Smooth muscle cell of the brain vasculature (primary cell): Measurements from ENCODE around the gene ORC2.
"Not testable (repeated sequence)": the region's sequence is repeated elsewhere in the genome, so short reads cannot be mapped to it uniquely, and the experiment has no call there.

ENCODE experiments used
- DNase-seq: peaks from one replicate; pipeline ENCODE4 v3.0.0-alpha.2; 2012; ENCODE audit warnings: low read depth, low spot score

ORC2 gene

DNA sequence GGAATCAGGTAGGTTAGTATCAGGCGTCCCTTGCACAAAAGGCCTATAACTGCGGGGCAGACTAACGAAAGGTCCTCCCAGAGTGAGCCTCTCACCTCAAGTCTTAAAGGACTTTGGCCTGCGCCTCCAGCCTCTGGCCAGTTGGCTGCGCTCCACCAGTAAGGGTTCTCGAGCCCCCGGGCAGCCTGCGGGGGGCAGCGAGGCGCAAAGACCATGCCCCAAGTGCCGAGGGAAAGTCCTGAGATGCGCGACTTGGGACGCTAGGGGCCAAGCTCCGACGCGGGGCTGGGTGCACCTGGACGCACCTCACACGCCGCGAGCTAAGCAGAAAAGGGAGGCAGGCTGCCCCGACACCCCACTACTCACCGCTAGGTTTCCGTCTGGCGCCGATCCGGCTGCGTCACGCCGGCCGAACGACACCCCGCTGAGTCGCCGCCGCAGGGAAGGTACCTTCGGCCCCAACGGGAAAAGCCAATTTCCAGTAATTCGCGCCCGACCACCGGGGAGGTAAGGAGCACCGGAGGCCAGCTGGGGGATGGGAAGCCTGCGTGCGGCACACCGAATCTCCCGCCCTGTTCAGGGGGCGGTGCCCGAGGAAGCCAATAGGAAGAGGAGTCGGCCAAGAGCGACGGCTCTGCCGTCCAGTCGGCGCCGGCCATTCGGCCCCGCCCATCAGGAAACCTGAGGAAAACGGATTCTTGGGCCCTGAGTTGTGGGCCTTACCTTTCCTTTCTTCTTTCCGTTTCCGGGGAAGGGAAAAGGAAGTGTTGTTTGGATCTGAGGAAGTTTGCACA lies at the start of gene ORC2:
Gene ORC2, minus strand, starts transcription at position 537 of the 794 bp plus-strand sequence. CDS start 5,537 bp downstream, outside the sequence.
- peak; percentile 90 for DNase-seq

DNA sequence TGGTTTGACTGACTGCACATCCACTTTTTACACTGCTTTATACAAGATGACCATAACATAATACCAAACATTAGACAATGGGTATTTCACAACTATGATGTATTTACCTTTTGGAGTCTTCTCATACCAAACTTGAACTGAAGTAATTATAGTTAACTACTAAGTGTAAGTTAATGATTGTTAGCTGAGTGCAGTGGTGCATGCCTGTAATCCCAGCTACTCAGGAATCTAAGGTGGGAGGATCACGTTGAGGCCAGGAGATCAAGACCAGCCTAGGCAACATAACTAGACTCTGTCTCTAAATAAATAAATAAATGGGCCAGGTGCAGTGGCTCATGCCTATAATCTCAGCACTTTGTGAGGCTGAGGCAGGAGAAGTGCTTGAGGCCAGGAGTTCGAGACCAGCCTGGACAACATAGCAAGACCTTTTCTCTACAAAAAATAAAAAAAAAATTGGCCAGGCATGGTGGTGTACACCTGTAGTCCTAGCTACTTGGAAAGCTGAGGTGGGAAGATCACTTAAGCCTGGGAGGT lies 44.9 kb upstream of the ORC2 start:
- no peak for DNase-seq

DNA sequence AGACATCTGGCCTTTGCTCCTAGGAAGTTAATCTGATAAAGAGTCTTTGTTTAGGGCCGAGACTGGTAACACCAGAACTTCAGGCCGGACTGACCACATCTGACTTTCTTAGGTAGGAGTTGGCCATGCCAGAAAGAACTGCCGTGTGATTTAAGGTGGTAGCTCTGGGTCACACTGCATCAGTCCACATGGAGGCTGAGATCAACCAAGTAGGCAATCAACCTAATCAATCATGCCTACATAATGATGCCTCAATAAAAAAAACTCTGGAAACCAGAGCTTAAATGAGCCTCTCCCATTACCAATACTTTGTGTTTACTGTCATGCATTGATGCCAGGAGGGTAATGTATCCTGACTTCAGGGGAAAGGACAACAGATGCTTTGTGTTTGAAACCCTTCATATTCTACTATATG lies 44.1 kb upstream of the ORC2 start:
- DNase-seq, result no peak

DNA sequence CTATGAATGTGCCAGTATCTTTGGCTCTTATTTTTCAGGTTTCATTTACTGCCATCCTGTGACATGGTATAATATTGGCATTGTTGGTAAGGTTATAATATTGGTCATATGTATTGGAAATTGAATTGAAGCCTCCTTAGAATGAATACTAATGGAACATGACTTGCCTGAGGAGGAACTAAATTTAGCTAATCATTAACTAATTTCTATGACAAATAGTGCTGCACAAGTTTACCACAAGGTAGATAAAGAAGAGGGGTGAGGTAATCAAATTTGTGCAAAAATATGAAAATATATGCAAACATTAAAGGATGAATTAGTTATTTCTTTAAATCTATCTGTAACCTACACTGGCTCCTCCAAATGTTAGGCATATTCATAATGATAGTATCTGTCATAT lies 43.2 kb upstream of the ORC2 start:
- DNase-seq, result no peak

DNA sequence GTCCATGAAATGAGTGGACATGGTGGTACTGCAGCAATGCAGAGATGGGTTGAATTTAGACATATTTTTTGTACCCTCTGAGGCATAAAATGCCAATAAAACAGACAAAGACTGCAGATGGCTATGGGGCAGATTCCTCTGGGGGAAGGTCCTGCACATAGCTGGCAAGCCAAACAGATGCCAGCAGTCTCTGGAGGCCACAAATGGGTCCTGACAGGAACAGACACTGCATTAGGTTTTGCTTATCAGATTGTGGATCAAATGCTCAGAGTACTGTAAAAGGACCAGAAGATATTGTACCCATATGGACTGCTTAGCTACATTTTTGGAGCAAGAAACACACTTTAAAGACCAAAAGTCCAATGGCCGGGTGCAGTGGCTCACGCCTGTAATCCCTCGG lies 40.9 kb upstream of the ORC2 start:
- no peak for DNase-seq

DNA sequence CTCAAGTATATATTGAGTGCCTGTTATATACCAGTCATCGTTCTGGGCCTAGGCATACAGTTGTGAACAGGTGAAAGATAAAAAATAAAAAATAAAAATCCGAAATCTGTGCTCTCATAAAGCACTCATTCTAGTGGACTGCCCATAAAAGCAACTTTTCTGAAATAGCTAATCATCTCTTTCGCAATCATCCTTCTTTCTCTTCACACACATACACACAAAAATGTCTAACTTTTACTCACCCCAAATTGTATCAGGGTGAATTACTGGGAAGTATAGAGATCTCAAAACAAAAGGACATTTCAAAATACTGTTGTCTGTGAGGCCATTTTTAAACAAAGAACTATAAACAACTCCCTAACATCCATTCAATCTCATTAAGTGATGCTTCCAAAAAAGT lies 29.6 kb upstream of the ORC2 start:
- DNase-seq, result no peak

DNA sequence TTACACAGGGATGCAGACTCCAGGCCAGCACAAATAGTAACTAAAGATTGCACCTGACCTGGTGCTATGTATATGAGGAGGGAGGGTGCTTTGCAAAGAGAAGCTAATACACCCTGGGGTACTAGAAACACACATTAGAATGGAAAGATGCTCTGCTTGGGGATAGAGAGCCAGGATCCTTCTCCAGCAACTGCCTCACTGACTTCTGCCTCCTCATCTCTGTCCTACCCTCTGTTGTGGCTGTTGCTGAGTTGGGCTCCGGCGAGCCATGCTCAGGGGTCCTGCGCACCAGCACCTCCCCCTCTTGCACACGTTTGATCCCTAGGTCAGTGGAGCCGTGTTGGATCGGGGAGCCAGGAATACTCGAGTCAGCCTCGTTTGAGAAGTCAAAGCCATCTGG lies 23.7 kb upstream of the ORC2 start:
- no peak for DNase-seq

DNA sequence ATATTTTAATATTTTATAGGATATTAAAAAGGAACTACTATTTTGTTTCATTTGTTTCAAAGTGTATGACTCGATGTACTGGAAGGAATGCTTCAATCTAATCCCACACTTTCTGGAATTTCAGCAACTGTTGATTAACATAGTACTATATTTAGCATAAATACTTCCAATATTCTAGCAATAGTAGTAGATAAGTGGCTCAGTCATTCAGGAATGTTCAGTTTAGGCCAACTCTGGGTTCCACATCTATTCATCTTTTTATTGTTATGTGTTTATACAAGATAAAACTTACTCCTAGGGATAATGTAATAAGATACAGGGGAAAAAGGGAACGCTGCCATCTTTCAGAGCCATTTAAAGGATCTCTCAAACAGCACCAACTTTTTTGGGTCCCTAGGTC lies 22.3 kb upstream of the ORC2 start:
- no peak for DNase-seq

DNA sequence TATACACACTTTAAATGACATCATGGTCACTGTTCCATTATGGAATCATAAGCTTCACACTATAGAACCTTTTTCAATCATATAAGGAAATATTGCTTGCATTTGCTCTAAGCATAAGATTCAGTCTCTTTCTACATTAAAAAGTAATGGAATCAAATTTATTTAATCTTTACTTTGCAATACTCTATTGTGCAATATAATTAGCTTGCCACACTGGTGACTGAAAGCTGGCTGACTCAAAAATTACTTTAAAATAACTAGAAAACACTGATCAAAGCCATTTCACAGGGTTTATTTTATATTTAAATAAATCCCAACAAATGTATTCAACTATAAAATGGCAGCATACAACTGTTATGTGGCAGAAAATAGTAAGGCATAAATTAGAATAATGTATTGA lies 13.2 kb upstream of the ORC2 start:
- DNase-seq, result no peak

DNA sequence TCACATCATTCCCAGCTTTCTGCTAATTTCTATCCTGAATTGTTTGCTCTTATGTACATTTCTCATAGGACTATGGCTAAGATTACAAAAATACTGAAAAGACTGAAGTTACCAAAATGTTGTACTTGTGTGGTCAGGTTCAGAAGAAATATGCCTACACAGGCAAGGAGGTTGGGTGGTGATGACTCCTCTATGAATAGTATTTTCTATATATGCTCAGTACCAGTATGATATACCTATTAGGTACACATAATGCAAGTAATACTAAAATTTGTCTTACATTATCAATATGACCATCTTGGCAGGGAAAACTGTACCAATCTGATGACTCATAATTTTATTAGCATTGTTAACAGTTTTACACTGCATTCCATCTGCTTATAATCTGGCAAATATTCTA lies 12.2 kb upstream of the ORC2 start:
- no peak for DNase-seq

DNA sequence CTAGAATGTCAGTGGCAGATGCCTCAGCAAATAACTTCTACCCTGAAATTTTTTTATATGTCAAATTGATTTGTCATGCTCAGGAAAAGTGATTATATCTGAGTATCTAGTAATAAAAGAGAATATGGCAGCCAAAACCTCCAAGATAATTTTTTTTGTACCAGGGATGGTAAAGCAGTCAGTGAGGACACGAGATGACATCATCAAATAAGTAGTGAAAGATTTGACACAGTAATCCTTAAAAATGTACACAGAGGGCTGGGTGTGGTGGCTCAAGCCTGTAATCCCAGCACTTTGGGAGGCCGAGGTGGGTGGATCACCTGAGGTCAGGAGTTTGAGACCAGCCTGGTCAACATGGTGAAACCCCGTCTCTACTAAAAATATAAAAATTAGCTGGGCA lies 6.6 kb upstream of the ORC2 start:
- DNase-seq, result not testable (repeated sequence)

DNA sequence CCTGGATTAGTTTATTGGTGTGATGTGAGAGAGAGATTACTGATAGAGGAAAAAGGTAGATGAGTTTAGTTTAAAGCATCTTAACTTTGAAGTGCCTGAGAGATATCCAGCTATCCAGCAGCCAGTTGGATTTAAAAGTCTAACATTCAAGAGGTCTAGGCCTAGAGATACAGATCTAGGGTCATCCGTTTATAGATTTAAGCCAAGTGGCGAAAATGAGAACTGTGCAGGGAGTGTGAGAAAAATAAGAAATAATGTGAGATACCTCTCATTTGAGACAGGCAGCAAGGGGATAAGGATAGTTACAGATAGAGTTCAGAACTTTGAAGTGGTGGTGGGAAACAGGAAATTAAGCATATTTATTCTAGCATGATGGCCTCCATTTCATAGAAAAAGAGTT lies 5.3 kb upstream of the ORC2 start:
- no peak for DNase-seq

DNA sequence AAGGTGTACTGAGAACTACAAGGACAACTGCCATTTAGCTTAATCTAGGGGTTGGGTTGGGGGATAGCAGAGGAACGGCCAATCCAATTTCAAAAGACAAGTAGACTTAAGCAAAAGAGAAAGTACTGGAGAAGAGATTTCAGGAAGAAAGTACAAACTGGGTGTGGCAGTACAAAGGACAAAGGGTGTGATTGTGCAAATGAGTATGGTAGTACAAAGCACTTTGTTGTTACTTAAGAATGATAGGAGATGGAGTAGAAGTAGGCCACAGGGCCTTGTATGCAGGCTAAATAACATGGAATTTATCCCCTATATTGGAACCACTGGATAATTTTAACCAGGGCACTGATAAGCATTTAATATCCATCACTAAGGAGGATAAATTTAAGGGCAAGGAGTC lies 4.7 kb upstream of the ORC2 start:
- no peak for DNase-seq

DNA sequence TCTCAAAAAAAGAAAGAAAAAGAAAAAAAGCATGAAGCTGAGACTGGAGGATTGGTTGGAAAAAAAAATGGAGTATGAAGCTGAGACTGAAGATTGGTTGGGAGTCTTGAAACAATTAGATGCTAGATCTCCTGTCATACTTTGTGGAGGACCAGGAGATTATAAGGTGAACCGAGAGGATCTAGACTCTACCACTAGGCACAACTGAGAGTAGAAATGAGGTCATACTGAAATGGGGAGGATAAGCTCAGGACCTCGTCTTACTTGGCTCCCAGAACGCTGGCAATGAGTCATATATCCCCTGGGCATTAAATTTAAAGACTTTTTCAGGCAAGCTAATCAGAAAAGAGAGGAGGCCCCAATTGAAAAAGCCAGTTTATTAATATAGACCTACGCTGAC lies 3.3 kb upstream of the ORC2 start:
- peak; percentile 41 for DNase-seq

DNA sequence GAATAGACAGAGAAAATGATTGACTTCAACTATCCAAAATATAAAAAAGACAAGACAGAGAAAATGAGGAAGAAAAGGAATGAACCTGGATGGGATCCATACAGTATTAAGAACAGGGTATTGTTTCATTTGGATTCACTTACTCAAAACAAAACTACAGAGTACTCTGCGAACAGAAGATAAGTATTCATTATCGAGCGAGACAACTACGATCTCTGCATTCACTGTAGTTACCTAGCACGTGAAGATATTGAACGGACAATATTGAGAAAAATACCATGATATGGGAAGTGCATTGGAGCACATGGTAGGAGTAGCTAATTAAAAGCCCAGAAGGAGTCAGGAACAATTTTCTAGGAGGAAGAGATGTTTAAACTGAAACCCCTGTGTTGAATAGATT lies 1.0 kb upstream of the ORC2 start:
- DNase-seq, result no peak

DNA sequence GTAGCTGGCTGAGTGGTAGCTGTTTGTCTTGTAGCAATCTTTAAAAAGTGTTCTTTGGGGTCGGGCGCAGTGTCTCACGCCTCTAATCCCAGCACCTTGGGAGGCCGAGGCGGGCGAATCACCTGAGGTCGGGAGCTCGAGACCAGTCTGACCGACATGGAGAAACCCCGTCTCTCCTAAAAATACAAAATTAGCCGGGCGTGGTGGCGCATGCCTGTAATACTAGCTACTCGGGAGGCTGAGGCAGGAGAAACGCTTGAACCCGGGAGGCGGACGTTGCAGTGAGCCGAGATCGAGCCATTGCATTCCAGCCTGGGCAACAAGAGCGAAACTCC lies 425 bp upstream of the ORC2 start:
- not testable (repeated sequence) for DNase-seq

DNA sequence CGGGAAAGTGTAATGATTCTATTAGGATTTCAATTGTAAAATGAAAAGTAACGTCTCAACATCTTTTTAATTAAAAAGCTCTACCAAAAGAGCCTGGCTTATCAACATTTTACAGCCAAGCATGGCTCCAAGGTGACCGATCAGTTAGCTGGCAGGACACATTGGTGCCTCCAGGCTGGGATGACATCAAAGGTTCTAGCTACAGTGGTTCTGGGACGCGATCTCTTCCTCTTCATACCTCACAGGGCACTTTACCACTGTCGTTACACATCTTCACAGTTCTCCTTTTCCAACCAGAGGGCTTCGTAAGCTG lies 693 bp downstream of the ORC2 start:
- DNase-seq, result no peak

DNA sequence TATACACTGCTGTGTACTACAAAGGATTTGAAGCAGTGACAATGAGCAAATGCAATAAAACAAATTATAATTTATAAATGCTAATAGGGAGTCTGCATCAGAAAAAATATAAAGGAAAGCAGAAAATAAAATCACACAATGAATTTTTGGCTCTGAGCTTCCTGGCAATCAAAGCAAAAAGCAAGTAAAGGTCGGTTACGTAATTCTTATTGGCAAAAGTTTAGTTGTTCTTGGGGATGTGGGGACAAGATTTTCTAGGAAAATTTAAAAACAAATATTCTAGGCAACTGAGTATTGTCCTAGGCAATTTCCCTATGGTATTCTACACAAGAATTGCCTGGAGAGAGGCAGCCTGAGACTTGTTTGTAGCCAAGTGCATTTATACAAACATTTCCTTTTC lies 1.8 kb downstream of the ORC2 start:
- DNase-seq, result no peak

DNA sequence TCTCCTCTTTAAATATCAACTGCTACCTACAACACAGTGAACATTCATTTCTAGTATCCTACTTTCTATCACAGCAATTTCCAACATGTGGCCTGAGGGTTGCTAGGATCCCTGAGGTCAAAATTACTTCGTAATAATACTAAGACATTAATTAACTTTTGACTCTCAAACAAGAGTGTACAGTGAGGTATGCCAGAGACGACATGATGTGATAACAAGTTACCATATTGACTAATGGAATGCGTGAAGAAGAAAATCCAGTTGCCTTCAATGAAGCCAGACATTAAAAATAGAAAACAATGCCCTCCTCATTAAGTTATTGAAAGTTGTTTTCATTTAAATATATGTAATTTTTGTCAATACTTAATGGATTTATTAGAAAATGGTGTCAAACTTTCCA lies 13.1 kb downstream of the ORC2 start:
- DNase-seq, result no peak

DNA sequence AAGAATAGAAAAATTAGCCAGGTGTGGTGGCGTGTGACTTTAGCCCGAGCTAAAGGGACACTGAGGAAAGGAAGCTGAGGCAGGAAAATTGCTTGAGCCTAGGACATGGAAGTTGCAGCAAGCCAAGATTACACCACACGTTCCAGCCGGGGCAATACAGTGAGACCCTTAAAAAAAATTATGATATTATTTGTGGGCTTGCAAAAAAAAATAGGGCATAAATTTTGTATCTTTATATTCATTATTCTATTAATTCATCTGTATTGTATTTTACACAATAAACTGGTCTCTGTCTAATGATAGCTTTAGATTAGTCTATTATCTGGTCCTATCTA lies 18.1 kb downstream of the ORC2 start:
- no peak for DNase-seq

DNA sequence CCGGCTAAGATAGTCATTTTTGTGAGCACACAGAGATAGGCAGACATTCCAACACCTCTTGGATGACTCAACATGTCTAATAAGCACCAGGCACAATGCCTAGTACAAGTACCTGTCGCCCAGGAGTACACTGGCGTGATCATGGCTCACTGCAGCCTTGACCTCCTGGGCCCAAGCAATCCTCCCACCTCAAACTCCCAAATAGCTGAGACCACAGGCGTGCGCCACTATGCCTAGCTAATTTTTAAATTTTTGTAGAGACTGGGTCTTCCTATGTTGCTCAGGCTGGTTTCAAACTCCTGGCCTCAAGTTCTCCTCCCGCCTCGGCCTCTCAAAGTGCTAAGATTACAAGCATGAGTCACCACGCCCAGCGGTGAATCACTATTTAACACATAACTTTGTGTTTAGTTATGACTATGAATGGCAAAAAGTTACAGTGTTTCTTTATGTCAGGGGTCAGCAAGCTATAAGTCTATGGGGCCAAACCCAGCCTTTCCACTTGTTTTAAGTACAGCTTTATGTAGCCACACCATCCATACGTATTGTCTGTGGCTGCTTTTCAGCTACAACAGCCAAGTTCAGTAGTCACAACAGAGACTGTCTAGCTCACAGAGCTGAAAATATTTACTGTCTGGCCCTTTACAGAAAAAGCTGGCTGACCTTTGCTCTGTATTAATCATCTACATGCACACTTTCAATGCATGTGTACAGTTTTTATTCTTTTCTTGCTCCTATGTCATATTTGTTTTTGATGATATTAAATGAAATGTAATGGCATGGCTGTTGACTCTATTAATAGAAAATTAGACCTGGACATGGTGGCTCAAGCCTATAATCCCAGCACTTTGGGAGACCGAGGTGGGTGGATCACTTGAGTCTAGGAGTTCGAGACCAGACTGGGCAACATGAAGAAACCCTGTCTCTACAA lies 18.7 kb downstream of the ORC2 start:
- peak; percentile 47 for DNase-seq

DNA sequence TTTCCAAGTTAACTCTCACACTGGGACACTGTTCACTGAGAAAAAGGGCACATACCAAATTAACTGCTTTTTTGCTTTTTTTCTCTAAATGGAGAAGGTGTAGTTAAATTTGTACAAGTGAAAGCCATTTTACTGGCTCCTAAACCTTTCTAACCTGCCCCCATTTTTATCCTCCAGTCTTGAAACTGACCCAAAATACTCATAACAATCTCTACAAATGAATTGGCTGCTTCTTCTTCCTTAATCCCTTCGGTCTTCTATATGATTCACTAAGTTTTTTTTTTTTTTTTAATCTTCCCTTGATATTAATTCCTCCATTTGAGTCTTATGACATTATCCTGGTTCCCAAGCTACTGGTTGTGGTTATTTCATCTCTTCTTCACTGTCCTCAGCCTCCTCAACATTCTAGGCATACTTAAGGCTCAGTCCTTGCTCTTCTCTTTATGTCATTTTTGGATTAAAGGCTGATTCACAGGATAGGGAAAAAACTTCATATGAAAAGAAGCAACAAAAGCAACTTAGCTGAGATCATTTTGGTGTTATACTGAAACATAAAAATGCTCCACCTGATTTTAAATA lies 19.8 kb downstream of the ORC2 start:
- DNase-seq, result no peak

DNA sequence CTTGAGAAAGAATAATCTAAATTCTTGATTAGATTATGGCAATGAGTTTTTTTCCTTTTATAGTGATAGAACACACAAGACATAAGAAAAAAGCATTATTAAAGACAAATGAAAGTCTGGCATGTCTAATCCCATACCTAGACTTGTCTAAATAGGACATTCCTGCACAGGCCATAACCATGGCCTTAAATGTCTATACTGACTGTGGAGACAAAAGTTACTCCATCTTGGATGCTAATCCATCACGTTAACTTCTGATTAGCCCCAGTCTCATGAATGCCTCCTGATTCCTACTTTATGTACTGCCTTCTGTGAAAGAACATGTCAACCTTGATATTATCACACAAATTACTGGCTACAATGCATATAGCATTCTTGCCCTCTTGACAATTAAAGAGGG lies 23.6 kb downstream of the ORC2 start:
- no peak for DNase-seq
